Esophagus squamous epithelium (tissue), 4 donors: ENCODE data around the gene POGK.

Experiments used
- POLR2A ChIP-seq, 4 donors: fragments of 450-650 bp; IDR thresholded peaks; one replicate each; pipeline ENCODE4 v1.6.1; 2017; ENCODE audit warnings: antibody characterized with exemption in 4 of 4, mild to moderate bottlenecking in 4 of 4, moderate library complexity in 3 of 4
- TF ChIP-seq, protein P1 (sequence below), 6 experiments: fragments of 450-650 bp in 4 of 6; fragments of 200-600 bp in 2 of 6; sonication (generic) in 2 of 6; IDR thresholded peaks; one replicate each; pipeline ENCODE4 v1.5.1; 2016 to 2019; ENCODE audit warnings: antibody characterized with exemption in 6 of 6, mild to moderate bottlenecking in 4 of 6, moderate library complexity in 4 of 6

DNA sequence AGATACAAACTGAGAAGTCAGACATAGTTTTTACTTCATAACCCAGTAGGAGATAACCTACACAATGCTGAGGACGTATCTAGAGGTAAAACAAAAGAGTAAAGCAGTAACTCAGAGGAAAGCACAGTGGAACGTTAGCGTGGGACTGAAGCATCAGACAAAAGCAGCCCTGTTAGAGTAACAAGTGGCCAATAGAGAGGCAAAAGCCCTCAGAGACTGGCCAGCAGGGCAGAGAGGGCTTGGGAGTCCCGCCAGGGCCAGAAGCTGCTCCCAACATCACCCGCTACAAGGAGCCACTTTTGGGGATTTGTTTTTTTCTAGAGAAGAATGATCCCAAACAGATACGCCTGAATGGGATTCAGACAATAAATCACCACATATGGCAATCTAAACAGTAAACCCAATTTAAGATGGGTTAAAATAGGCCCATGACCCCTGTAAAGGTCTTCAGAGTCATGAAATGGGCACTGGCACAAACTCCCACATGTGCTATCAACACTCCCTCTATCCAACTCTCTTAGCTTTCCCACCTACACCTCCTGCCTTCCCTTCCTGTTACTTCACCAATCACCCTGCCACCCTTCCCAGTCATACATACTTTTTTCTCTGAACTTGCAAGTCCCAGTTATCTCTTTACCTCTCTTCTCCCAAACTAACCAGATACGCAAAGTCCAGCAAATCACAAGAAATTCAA lies 19.6 kb downstream of the POGK start:
- TF ChIP-seq, protein P1, sequence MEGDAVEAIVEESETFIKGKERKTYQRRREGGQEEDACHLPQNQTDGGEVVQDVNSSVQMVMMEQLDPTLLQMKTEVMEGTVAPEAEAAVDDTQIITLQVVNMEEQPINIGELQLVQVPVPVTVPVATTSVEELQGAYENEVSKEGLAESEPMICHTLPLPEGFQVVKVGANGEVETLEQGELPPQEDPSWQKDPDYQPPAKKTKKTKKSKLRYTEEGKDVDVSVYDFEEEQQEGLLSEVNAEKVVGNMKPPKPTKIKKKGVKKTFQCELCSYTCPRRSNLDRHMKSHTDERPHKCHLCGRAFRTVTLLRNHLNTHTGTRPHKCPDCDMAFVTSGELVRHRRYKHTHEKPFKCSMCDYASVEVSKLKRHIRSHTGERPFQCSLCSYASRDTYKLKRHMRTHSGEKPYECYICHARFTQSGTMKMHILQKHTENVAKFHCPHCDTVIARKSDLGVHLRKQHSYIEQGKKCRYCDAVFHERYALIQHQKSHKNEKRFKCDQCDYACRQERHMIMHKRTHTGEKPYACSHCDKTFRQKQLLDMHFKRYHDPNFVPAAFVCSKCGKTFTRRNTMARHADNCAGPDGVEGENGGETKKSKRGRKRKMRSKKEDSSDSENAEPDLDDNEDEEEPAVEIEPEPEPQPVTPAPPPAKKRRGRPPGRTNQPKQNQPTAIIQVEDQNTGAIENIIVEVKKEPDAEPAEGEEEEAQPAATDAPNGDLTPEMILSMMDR (IDR thresholded peaks at IDR 0.05) = no peak
- no peak for TF ChIP-seq POLR2A (IDR thresholded peaks at IDR 0.05)
